Left ventricle myocardium inferior (tissue), 1 donor: ENCODE measurements around the gene ACTR1A. TPM values are rescaled to one million over a fixed set of nuclear protein-coding genes. Genes with fewer than 3 reads are reported as not detected.

Experiments used
- DNase-seq: peaks from one replicate; pipeline ENCODE4 v3.0.0-alpha.2; 2020
- H3K27ac ChIP-seq: fragments of 200-600 bp; replicated peaks from 2 replicates; pipeline ENCODE4 v1.8.0; 2021
- H3K27me3 ChIP-seq: fragments of 200-600 bp; 2 replicates; pipeline ENCODE4 v1.8.0; 2021; ENCODE audit warnings: low read depth
- H3K36me3 ChIP-seq: fragments of 200-600 bp; 2 replicates; pipeline ENCODE4 v1.8.0; 2021
- H3K4me1 ChIP-seq: fragments of 200-600 bp; 2 replicates; pipeline ENCODE4 v1.8.0; 2021
- H3K4me3 ChIP-seq: fragments of 200-600 bp; 2 replicates; pipeline ENCODE4 v1.8.0; 2021; ENCODE audit warnings: mild to moderate bottlenecking, moderate library complexity
- H3K9me3 ChIP-seq: fragments of 200-600 bp; replicated peaks from 2 replicates; pipeline ENCODE4 v1.8.0; 2021
- intact Hi-C: fragments of 100-400 bp; cut with micrococcal nuclease; formaldehyde crosslinking; loops from one replicate; pipeline ENCODE4 v1.11.0; 2022
- total RNA-seq: library from RNA; stranded (reverse); fragmentation: NEBNext Ultra II Directional; extraction: Animal tissue kit (Norgen Biotek cat#: 25700); gene quantifications from one replicate; pipeline ENCODE4 v1.2.1, GENCODE V29; 2021
- TF ChIP-seq, protein P1 (sequence below): fragments of 200-600 bp; IDR thresholded peaks from 2 replicates; pipeline ENCODE4 v1.8.0; 2021; ENCODE audit warnings: antibody characterized with exemption, mild to moderate bottlenecking, borderline replicate concordance
- donor health status: DM: no; HTN: yes; CAD: no; lungs with severe emphysema.

Gene ACTR1A
- total RNA-seq, 1 donor from 2014 or later = 103 TPM

- Histone ChIP-seq H3K36me3 (no peaks in the 10 kb centered on the region), H3K9me3 (no peaks in the 10 kb centered on the region), H3K27ac (no peak overlapping the region), H3K4me3 (no peak overlapping the region), H3K4me1 (no peaks in the 10 kb centered on the region), H3K27me3 (peaks cover 53% of the 10 kb centered on the region)
- intact Hi-C loops = no loop called here
- DNase-seq = no peak
- TF ChIP-seq, protein P1, sequence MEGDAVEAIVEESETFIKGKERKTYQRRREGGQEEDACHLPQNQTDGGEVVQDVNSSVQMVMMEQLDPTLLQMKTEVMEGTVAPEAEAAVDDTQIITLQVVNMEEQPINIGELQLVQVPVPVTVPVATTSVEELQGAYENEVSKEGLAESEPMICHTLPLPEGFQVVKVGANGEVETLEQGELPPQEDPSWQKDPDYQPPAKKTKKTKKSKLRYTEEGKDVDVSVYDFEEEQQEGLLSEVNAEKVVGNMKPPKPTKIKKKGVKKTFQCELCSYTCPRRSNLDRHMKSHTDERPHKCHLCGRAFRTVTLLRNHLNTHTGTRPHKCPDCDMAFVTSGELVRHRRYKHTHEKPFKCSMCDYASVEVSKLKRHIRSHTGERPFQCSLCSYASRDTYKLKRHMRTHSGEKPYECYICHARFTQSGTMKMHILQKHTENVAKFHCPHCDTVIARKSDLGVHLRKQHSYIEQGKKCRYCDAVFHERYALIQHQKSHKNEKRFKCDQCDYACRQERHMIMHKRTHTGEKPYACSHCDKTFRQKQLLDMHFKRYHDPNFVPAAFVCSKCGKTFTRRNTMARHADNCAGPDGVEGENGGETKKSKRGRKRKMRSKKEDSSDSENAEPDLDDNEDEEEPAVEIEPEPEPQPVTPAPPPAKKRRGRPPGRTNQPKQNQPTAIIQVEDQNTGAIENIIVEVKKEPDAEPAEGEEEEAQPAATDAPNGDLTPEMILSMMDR = no peak
Observed at GRCh38 chr10:102438374-102438773, 64.1 kb downstream of the ACTR1A start.

DNA sequence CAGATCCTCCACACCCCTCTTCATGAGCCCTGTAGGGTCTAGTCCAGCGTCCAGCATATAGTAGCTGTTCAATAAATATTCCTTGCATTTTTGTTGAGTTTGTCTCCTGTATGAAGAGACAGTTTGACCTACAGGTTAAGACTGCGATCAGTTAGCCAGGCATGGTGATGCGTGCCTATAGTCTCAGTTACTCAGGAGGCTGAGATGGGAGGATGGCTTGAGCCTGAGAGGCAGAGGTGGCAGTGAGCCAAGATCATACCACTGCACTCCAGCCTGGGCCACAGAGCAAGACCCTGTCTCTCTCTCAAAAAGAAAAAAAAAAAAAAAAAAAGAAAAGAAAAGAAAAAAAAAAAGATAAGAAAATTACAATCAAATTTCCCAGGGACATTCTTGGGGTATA, 65.0 kb downstream of the ACTR1A start:
- peaks cover 5% of the 10 kb centered on the region for H3K4me1 ChIP-seq
- intact Hi-C loops = no loop called here
- H3K36me3 ChIP-seq = no peaks in the 10 kb centered on the region
- H3K4me3 ChIP-seq = no peak overlapping the region
- TF ChIP-seq, protein P1 = no peak
- no peak for DNase-seq
- H3K27me3 ChIP-seq = peaks cover 53% of the 10 kb centered on the region
- H3K9me3 ChIP-seq = no peaks in the 10 kb centered on the region
- no peak overlapping the region for H3K27ac ChIP-seq

GRCh38 chr10:102436312-102436711, 66.2 kb downstream of the ACTR1A start:
- peaks cover 16% of the 10 kb centered on the region for H3K4me1 ChIP-seq
- H3K27ac ChIP-seq = no peak overlapping the region
- no peak for DNase-seq
- no peaks in the 10 kb centered on the region for H3K36me3 ChIP-seq
- intact Hi-C loops = no loop called here
- peaks cover 53% of the 10 kb centered on the region for H3K27me3 ChIP-seq
- TF ChIP-seq, protein P1 = no peak
- no peaks in the 10 kb centered on the region for H3K9me3 ChIP-seq
- no peak overlapping the region for H3K4me3 ChIP-seq

- Histone ChIP-seq H3K4me3 (peak overlapping the region; percentile 34), H3K27ac (no peak overlapping the region), H3K4me1 (peaks cover 19% of the 10 kb centered on the region), H3K27me3 (peaks cover 53% of the 10 kb centered on the region), H3K36me3 (no peaks in the 10 kb centered on the region), H3K9me3 (no peaks in the 10 kb centered on the region)
- TF ChIP-seq, protein P1 = no peak
- intact Hi-C loops = no loop called here
- no peak for DNase-seq
Observed at GRCh38 chr10:102435529-102436233, 66.8 kb downstream of the ACTR1A start.

GRCh38 chr10:102435133-102435497, 67.4 kb downstream of the ACTR1A start:
- TF ChIP-seq, protein P1 = no peak
- peaks cover 19% of the 10 kb centered on the region for H3K4me1 ChIP-seq
- H3K36me3 ChIP-seq = no peaks in the 10 kb centered on the region
- intact Hi-C loops = no loop called here
- peaks cover 53% of the 10 kb centered on the region for H3K27me3 ChIP-seq
- no peak for DNase-seq
- H3K9me3 ChIP-seq = no peaks in the 10 kb centered on the region
- peak overlapping the region; percentile 34 for H3K4me3 ChIP-seq
- H3K27ac ChIP-seq = no peak overlapping the region
